SJSA1 (cell line): ENCODE results near the gene ZNF202. TPM values are rescaled to one million over a fixed set of nuclear protein-coding genes. Genes with fewer than 3 reads are reported as not detected.

ENCODE experiments used
- DNase-seq, 2 experiments: peaks; one replicate each; pipeline ENCODE4 v3.0.0-alpha.2; 2015 to 2020; ENCODE audit warnings: low spot score in 2 of 2, low read depth in 1 of 2
- H3K27ac ChIP-seq: fragments of 250-450 bp; sonication (Bioruptor Pico); 2 replicates; pipeline ENCODE4 v1.5.1; 2020; ENCODE audit warnings: mild to moderate bottlenecking, moderate library complexity
- H3K27me3 ChIP-seq: fragments of 250-450 bp; sonication (Bioruptor Pico); replicated peaks from 2 replicates; pipeline ENCODE4 v1.5.1; 2020; ENCODE audit warnings: mild to moderate bottlenecking, moderate library complexity
- H3K36me3 ChIP-seq: fragments of 250-450 bp; sonication (Bioruptor Pico); 2 replicates; pipeline ENCODE4 v1.5.1; 2020; ENCODE audit warnings: mild to moderate bottlenecking
- H3K4me1 ChIP-seq: fragments of 250-450 bp; sonication (Bioruptor Pico); replicated peaks from 2 replicates; pipeline ENCODE4 v1.6.1; 2021; ENCODE audit warnings: mild to moderate bottlenecking
- H3K4me3 ChIP-seq: fragments of 250-450 bp; sonication (Bioruptor Pico); 2 replicates; pipeline ENCODE4 v1.5.1; 2020; ENCODE audit warnings: mild to moderate bottlenecking
- H3K9me3 ChIP-seq: fragments of 250-450 bp; sonication (Bioruptor Pico); replicated peaks from 2 replicates; pipeline ENCODE4 v1.5.1; 2020; ENCODE audit warnings: mild to moderate bottlenecking
- total RNA-seq: library from RNA; depleted of rRNA; stranded (reverse); fragments of >200 nt; shearing (Covaris generic); gene quantifications from 2 replicates; pipeline ENCODE4 v1.2.3, GENCODE V29; 2014; rRNA removed

The ZNF202 gene
- total RNA-seq, 1 experiment from 2014 or later, result 6.6 TPM

DNA sequence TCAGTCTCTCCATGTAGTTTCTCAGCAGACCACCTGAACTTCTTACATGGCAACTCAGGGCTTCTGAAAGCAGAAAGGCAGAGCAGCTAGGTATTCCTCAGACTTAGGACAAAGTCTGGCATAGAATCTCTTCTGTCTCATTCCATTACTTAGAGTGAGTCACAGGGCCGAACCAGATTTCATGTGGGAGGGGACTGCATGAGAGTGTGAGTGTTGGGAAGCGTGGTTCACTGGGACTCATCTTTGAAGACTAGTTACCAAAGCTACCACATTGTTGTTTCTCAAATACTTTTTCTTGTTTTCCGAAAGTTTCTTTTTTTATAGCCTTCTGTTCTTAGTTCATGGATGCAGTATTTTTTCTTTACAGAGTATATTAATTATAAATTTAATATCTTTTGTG lies 51.0 kb downstream of the ZNF202 start:
- DNase-seq, result no peak
- Histone ChIP-seq H3K27ac (no peak overlapping the region), H3K27me3 (no peaks in the 10 kb centered on the region), H3K36me3 (no peaks in the 10 kb centered on the region), H3K4me1 (no peaks in the 10 kb centered on the region), H3K4me3 (no peak overlapping the region), H3K9me3 (no peaks in the 10 kb centered on the region)

DNA sequence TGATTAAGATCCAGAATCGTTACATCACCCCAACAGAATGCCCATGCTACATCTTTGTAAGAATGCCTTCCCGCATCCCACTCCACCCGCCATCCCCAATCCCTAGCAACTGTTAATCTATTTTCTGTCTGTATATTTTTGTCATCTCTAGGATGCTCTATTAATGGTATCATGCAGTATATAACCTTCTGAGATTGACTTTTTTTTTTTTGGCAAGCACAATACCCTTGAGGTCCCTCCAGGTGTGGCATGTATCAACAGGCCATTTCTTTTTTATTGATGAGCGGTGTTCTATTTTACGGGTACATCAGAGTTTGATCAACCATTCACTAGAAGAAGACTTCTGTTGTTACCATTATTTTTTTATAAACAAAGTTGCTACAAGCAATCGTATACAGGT lies 56.9 kb downstream of the ZNF202 start:
- Histone ChIP-seq H3K27ac (no peak overlapping the region), H3K4me3 (no peak overlapping the region), H3K36me3 (no peaks in the 10 kb centered on the region), H3K4me1 (no peaks in the 10 kb centered on the region), H3K9me3 (no peaks in the 10 kb centered on the region), H3K27me3 (no peaks in the 10 kb centered on the region)
- DNase-seq, result no peak

- Histone ChIP-seq H3K4me3 (no peak overlapping the region), H3K27ac (no peak overlapping the region), H3K9me3 (no peaks in the 10 kb centered on the region), H3K36me3 (no peaks in the 10 kb centered on the region), H3K4me1 (no peaks in the 10 kb centered on the region), H3K27me3 (no peaks in the 10 kb centered on the region)
- DNase-seq, result no peak
Measured at GRCh38 chr11:123683428-123684170, 57.9 kb downstream of the ZNF202 start.

DNA sequence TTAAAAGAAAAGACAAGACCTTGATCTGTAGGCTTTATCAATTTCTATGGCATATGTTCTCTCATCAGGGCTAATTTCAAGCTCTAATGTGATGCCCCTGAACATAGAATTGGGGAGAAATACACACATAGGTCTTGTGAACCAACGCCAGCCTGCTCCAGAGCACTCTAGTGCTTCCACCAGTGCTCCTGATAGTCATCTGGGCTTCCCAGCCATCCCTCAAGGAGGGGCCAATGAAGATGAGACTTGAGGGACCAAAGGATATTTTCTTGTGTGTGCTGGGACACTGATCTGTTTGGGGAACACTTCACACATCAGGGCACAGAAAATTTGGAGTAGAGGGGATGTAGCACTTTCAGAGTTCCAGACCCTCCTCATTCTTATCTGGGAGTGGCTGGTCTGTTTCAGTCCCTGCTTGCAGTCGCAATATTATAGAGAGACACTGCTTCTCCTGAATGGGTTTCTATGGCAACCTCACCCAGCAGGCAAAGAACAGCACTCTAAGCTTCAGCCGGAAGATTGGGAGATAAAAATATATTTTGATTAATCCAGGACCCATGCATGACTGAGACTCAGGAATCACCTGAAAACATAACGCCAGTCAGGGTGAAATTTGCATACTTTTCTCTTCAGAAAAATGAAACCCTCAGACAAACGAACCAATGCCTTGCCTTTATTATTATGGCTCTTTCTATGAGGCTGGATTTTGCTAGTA lies 58.6 kb downstream of the ZNF202 start:
- H3K9me3 ChIP-seq, result no peaks in the 10 kb centered on the region
- H3K27me3 ChIP-seq, result no peaks in the 10 kb centered on the region
- no peak for DNase-seq
- no peaks in the 10 kb centered on the region for H3K4me1 ChIP-seq
- H3K27ac ChIP-seq, result no peak overlapping the region
- no peaks in the 10 kb centered on the region for H3K36me3 ChIP-seq
- H3K4me3 ChIP-seq, result no peak overlapping the region

DNA sequence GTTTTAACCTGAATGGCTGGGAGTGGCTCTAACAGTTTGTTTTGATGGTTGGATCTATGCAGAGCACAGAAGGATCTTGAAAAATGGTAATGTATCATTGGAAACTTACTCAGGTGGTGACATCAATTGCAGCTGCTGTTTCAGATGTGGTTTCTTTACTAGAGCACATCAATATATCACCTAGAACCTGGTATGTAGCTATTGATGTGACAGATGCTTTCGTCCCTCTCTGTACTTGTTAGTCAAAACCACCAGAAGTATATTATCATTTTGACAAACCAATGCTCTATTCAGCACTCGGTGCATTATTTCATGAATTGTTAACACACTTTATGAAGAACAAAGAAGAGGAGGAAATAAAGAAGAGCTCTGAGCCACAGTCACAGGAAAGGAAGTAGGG lies 60.4 kb downstream of the ZNF202 start:
- DNase-seq, result no peak
- Histone ChIP-seq H3K27ac (no peak overlapping the region), H3K27me3 (no peaks in the 10 kb centered on the region), H3K36me3 (no peaks in the 10 kb centered on the region), H3K4me3 (no peak overlapping the region), H3K4me1 (no peaks in the 10 kb centered on the region), H3K9me3 (no peaks in the 10 kb centered on the region)

- Histone ChIP-seq H3K36me3 (no peaks in the 10 kb centered on the region), H3K4me3 (no peak overlapping the region), H3K27ac (no peak overlapping the region), H3K9me3 (no peaks in the 10 kb centered on the region), H3K27me3 (no peaks in the 10 kb centered on the region), H3K4me1 (no peaks in the 10 kb centered on the region)
- DNase-seq, result no peak
Measured at GRCh38 chr11:123678246-123678645, 63.2 kb downstream of the ZNF202 start.

GRCh38 chr11:123677510-123677909 lies 64.0 kb downstream of the ZNF202 start:
- Histone ChIP-seq H3K27me3 (no peaks in the 10 kb centered on the region), H3K27ac (no peak overlapping the region), H3K36me3 (no peaks in the 10 kb centered on the region), H3K4me1 (no peaks in the 10 kb centered on the region), H3K4me3 (no peak overlapping the region), H3K9me3 (no peaks in the 10 kb centered on the region)
- DNase-seq, result no peak

DNA sequence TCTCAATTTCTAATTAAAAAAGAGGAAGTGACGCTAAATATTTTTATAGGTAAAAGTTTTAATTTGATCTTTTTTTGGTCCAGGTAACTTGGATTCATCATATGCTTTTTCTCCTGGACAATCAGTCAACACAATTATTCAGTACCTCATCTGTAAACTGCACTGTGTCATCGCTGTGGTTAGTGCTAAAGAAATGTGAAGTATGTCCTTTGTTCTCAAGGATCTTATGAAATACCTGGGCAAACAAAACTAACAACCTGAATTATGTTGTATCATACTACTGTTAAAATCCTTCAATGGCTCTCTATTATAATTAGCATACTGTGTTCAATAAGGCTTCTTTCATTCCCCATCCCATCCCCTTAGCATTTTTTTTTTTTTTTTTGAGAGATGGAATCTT lies 67.2 kb downstream of the ZNF202 start:
- Histone ChIP-seq H3K4me3 (no peak overlapping the region), H3K27ac (no peak overlapping the region), H3K9me3 (no peaks in the 10 kb centered on the region), H3K27me3 (no peaks in the 10 kb centered on the region), H3K4me1 (no peaks in the 10 kb centered on the region), H3K36me3 (no peaks in the 10 kb centered on the region)
- no peak for DNase-seq

Other genes with a start within 250 kb of the ZNF202 start
- 0.18 TPM in 1 of 2 replicates, not detected in the other for gene SCN3B, start 87.0 kb downstream of the ZNF202 start, total RNA-seq
- gene OR6X1, start 12.9 kb upstream of the ZNF202 start, total RNA-seq, result not detected in 2 replicates
- gene OR6M1, start 64.7 kb upstream of the ZNF202 start, total RNA-seq, result not detected in 2 replicates
- gene TMEM225, start 144.0 kb upstream of the ZNF202 start, total RNA-seq, result not detected in 2 replicates
- not detected in 2 replicates for gene OR8D4, start 160.5 kb upstream of the ZNF202 start, total RNA-seq
- not detected in 2 replicates for gene OR4D5, start 198.0 kb upstream of the ZNF202 start, total RNA-seq
- not detected in 2 replicates for gene OR6T1, start 202.2 kb upstream of the ZNF202 start, total RNA-seq
- gene OR10S1, start 236.1 kb upstream of the ZNF202 start, total RNA-seq, result not detected in 2 replicates